GM18951 (cell line): ENCODE measurements around the gene B4GALT3.

Experiments used
- POLR2A ChIP-seq: IDR thresholded peaks from 4 replicates; pipeline ENCODE4 v1.6.1; 2011; ENCODE audit warnings: mild to moderate bottlenecking; ENCODE audit not compliant: insufficient read length, insufficient read depth; ENCODE audit errors: extremely low read depth
- in situ Hi-C: fragments of 300-500 bp; cut with MboI; formaldehyde crosslinking; loops from one replicate; pipeline ENCODE4 v1.12.0; 2022; ENCODE audit warnings: low sequenced_read_pairs, mixed read lengths, inconsistent platforms; ENCODE audit not compliant: unreplicated experiment

The B4GALT3 gene

DNA sequence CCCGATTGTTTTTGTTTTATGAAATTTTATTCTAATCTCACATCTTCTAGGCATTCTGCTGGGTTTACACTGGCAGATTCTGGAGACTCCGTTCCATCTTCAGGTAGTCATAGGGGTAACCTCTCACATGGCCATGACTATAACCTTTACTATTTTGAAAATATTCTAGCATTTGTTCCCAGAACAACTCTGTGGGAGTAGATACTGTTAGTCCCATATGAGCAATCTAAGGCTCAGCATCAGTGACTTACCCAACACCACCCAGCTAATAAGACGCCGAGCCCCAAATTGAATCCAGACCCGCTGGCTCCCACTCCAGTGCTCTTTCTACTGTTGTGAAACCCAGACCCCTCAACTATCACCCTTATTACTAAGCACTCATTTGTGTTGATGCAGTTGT, 11.7 kb upstream of the B4GALT3 start:
- in situ Hi-C loops, result no loop called here

DNA sequence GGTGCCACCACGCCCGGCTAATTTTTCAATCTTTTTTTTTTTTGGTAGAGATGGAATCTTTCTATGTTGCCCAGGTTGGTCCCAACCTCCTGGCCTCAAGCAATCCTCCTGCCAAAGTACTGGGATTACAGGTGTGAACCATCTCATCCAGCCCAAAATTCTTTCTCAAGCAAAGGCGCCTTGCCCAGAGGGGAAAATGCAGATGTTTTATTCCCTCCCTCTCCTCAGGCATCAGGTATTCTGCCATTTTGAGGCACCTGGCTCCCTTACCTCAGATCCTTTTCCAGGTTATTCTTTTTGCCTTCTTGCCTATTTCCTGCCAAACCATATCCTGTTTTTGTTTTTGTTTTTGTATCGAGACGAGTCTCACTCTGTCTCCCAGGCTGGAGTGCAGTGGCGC, 11.1 kb upstream of the B4GALT3 start:
- in situ Hi-C loops, result no loop called here
- TF ChIP-seq POLR2A, result no peak

More for the DNA sequence above, 11.7 kb upstream of the B4GALT3 start:
- no peak for TF ChIP-seq POLR2A

DNA sequence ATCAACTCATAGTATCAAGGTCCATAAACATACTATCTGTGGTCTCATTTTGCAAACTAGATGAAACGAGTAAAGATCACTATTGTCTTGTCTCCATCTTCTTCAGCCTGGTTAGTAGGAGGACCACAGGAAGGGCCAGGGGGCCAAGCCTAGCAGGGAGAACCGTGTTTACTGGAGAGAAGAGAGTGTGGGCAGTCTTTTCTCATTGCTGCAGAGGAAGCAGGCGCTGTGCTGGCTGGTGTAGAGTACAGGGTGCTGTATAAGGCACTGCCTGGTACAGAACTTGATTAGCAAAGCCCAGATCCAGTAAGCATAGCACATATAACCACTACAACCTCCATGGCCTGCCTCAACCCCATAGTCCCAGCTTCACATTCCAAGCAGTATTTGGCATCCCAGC, 10.0 kb upstream of the B4GALT3 start:
- no peak for TF ChIP-seq POLR2A
- in situ Hi-C loops, result no loop called here

DNA sequence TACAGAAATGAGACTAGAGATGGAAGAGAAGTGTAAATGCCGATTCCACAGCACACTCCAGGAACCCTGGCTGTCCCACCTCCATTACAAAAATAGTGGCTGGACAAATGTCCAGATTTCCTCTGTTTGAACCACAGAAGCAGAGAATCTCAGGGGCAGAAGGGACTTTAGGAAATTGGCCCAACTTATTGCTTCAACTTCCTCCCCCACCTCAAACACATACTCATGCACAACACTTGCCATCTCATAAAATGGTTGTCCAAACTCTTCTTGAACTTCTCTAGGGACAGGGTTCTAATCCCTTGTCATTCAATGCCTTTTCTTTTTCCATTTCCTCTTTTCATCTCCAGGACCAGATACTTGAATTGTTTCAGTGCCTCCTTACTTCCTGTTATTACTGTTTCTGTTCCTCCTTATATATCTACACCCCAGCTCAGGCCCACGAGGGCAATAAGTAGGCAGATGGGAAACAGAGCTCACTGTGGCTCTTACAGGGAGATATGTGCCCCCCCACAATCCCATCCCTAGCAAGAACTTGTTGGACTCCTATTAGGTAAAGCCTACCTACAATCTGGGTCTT, 8.5 kb upstream of the B4GALT3 start:
- in situ Hi-C loops, result no loop called here
- TF ChIP-seq POLR2A, result no peak

DNA sequence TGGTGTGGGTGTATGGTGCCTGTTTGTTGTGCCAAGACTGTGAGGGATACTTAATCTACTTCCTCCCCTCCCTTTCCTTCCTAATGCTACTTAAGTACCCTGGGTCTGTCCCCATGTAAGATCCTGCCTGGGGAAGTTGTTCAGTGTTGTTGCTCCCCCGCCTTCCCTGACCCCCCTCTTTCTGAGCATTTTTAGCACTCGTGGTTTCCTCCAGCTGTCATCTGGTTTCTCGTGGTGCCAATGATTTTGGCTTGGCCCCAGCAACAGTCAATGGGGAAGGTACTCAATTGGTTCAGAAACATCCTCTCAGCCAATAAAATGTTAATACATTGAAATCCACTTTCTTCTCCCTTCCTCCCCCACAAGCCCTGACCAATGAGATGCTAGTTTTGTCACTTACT, 8.0 kb upstream of the B4GALT3 start:
- TF ChIP-seq POLR2A, result peak; percentile 38
- in situ Hi-C loops, result no loop called here

DNA sequence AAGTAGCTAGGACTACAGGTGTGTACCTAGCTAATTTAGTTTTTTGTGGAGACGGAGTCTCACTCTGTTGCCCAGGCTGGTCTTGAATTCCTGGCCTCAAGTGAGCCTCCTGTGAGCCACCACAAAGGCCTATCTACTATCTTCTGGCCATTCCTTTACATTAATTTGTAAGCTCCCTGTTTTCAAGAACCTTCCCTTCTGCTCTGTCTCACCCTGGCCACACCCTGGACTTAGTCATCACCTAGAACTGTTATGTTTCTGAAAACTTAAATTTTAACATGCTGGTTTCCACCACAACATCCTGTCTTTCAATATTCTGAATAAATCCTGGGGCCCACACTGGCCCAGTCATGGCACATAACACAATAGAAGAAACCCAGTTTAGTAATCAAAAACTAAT, 4.9 kb upstream of the B4GALT3 start:
- TF ChIP-seq POLR2A, result no peak
- in situ Hi-C loops, result no loop called here

DNA sequence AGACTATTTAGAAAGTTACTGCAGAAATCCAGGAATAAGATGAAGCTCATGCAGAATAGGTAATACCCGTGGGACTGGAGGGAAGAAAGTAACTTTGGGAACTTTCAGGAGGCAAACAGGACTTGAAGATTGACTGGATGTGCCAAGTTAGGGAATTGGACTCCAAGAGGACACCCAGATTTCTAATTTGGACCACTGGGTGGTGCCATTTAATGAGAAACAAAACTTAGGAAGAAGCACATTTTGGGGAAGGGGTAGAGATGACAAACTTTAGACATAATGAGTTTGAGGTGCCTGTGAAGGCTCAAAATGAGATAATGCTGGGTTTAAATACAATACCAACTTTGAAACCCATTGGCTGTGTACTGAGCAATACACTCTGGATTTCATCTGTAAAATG, 3.3 kb upstream of the B4GALT3 start:
- in situ Hi-C loops, result no loop called here
- TF ChIP-seq POLR2A, result no peak

DNA sequence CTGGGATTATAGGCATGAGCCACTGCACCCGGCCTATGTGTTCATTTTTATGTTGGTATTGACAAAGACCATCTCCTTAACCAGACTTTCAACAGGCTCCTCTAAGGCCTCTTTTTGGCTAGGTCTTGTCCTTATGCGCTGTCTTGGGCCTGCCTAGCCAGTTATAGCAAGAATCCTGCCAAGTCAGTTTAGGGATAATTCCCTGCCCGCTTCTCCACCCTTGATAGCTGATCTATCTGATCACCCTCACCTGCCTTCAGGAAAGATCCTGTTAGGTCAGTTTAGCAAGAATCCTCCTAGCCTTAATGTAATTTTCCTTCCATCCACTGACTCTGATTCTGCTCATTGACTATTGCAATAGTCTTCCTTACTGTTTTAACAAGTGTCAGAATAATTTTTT, 2.4 kb upstream of the B4GALT3 start:
- in situ Hi-C loops, result no loop called here

DNA sequence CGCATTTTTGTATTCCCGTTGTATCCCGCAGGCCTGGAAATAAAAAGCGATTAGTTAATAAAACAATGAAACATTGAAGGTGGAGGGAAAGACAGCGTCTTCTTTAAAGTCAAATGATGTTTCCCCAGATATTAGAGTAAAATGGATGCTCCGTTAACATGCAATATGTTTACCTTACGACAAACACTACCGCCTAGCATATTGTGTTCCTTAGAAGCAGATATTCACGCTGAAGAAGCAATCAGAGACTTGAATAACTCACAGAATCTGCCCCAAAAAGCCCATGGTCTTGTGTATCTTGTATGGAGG, 583 bp upstream of the B4GALT3 start:
- in situ Hi-C loops, result no loop called here
- no peak for TF ChIP-seq POLR2A

More for the DNA sequence above, 2.4 kb upstream of the B4GALT3 start:
- no peak for TF ChIP-seq POLR2A

DNA sequence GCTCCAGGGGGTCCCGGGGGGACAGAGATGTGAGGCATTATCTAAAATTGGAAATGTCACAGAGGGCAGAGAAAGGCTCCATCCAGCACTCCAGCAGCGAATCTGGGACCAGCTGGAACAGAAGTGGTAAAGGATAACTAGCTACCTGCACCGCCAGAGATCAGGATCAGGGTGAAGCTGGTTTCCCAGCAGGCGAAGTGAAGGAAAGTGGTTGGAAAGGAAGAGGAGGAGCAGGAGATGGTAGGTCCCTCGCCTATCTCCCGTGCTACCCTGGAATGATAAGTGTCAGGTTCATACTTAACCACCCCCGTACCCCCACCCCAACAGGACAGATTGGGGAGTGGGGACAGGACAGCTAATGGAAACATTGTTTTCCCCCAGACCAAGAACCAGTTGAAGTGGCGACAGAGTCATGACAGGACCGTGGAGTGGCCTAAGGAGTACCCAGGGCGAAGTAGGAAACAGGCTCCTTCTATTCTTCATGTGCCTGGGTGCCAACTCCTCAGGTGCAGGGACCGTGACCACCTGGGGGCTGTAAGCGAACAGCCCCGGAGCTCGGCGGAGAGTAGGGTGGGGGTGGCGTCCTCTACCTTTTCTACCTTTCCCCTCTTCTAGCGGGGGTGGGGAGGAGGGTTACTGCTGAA, 717 bp downstream of the B4GALT3 start:
- in situ Hi-C loops, result no loop called here
- TF ChIP-seq POLR2A, result no peak

DNA sequence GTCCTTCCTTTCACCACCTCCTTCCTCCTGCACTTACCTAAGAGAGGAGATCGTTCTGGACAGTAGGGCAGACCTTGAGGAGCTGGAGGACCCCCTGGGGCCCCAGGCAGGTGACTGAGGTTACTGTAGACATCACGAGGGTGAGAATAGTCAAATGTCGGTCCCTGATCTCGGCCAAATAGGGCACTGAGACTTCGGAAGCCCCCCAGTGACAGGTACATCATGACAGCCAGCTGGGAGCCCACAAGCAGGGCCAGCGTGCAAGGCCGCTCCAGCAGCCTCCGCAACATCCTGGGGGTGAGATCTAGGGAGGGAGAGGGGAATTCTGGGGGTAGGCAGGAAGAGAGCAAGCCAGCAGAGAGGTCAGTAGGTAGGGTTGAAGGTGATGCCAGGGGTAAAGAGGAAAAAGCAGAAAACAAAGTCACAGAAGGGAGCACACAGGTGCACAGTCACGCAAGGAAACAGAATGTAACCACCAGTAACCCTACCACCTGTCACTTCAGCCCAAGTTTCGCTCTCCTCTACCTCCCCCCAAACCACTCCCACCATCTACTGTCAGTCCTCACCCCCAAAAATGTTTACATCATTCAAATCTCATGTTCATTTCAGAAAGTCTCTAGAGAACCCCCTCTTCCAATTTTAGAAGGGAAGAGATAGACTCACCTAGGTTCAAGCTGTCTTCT, 1.4 kb downstream of the B4GALT3 start:
- TF ChIP-seq POLR2A, result no peak
- in situ Hi-C loops, result no loop called here

DNA sequence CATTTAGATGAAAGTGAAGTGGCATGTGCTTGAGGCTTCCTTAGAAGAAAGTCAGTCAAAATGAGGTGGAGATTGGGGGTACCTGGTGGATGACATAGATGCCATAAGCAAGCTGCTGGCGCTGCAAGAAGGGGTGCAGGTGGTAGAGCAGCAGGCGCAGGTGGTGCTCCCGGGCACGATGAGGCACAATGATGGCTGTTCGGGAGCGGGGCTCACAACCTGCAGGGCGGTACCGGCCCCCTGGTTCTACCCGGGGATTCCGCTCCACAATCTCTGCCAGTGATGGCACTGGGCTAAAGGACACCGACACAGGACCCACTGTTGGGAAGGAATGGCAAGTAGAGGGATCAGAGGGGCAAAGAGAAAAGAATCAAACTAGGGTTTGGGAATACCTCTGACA, 2.4 kb downstream of the B4GALT3 start:
- no peak for TF ChIP-seq POLR2A
- in situ Hi-C loops, result no loop called here

DNA sequence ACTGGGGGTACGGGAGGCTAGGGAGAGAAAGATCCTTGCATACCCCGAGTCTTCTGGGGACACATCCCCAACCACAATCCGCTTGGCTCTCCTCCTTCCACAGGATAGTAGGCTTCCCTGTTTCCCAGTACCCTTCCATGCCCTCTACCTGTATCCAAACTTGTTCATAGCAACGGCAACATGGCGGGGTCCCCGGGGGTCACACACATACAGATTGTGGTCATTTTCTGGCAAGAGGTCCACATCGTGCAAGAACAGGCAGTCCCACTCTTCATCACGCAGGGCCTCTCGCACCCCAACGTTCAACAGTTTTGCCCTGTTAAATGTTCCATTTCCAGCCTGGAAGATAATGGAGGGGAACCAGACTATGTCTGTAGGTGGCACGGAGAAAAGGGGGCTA, 3.6 kb downstream of the B4GALT3 start:
- no peak for TF ChIP-seq POLR2A
- in situ Hi-C loops, result no loop called here

DNA sequence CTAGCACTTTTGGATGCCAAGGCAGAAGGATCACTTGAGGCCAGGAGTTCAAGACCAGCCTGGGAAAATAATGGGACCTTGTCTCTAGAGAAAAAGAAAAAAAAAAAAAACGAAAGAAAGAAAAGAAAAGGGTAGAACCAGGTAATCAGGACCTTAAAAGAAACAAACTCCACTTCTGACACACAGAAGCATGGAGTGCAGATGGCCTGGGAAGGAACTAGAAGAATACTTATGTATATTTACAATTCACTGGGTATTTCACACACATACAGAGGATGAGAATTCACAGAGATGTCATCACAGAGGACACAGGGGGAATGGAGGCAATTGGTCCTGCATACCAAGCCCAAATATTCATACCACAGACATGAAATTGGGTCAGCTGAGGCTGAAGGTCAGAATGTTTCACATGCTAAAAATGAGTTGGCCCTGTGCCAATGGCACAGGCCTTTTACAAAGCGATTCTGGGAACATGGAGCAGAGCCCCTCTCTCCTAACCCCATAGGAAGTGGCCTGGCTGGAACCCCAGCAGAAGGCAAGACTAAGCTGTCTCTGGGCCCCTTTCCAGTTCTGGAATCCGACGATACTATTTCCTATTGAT, 4.4 kb downstream of the B4GALT3 start:
- in situ Hi-C loops, result no loop called here
- TF ChIP-seq POLR2A, result no peak

DNA sequence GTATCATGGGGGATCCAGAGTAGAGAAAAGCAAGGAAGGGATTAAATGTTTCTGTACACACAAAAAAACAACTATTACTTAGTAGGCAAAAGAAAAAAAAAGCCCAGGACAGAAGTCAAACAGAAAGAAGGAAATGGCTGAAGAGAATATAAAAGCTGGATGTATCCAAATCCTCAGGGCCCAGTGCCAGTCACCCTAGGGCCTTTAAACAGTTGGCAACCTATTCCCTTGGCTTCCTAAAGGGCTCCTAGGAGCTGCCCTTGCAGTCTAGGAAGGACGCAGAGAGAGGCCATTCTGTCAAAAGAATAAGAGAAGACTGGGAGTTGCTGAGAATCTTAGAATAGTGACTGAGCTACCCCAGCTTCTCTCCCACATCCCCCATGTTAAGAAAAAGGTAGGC, 5.0 kb downstream of the B4GALT3 start:
- TF ChIP-seq POLR2A, result no peak
- in situ Hi-C loops, result no loop called here
